Measurements from ENCODE around the gene PLA2G2F. TPM values are rescaled to one million over a fixed set of nuclear protein-coding genes. Genes with fewer than 3 reads are reported as not detected.

Gene PLA2G2F
- total RNA-seq, 4 donors from 2014 or later = 0.32 TPM; not detected in 3

GRCh38 chr1:20093940-20094391 is 45.2 kb upstream of the PLA2G2F start:
- Histone ChIP-seq H3K27me3 (no peaks in the 10 kb centered on the region), H3K36me3 (no peaks in the 10 kb centered on the region), H3K4me1 (peaks cover 0 to 8% (median 0%) of the 10 kb centered on the region in 4 donors), H3K9me3 (no peaks in the 10 kb centered on the region), H3K4me3 (no peak overlapping the region), H3K27ac (peak overlapping the region in 2 of 4 donors; percentile 9 to 48)
- intact Hi-C loops (cut with DNase I; ENCODE audit: low total_unique reads) = loop anchor here (10.0 kb wide), 1 partner anchor 401 kb away; no protein-coding TSS in a partner anchor
- 80% methylated on average over 5 of the region's 5 CpGs; no CpG with 5 or more reads in 1 of the 2 donors for WGBS, 2 donors (ENCODE audit: low coverage in 1 of 2)
- TF ChIP-seq POLR2A (IDR thresholded peaks at IDR 0.05) (no peak), EP300 (IDR thresholded peaks at IDR 0.05; ENCODE audit: low read depth) (no peak), POLR2AphosphoS5 (IDR thresholded peaks at IDR 0.05) (peak in 1 of 3 donors; percentile 39)
- DNase-seq = no peak
- in situ Hi-C loops (cut with MboI; ENCODE audit: low pct_ligation_motif_present in 1 of 4, low pct_unique_long_range_greater_than_20kb in 1 of 4, low sequenced_read_pairs in 3 of 4) = no loop called here

- no peak for DNase-seq
- WGBS, 2 donors (ENCODE audit: low coverage in 1 of 2) = 81% methylated on average over 5 of the region's 5 CpGs; no CpG with 5 or more reads in 1 of the 2 donors
- in situ Hi-C loops (cut with MboI; ENCODE audit: low pct_ligation_motif_present in 1 of 4, low pct_unique_long_range_greater_than_20kb in 1 of 4, low sequenced_read_pairs in 3 of 4) = no loop called here
- Histone ChIP-seq H3K27me3 (no peaks in the 10 kb centered on the region), H3K27ac (no peak overlapping the region), H3K4me3 (no peak overlapping the region), H3K36me3 (no peaks in the 10 kb centered on the region), H3K4me1 (peaks cover 0 to 8% (median 0%) of the 10 kb centered on the region in 4 donors), H3K9me3 (no peaks in the 10 kb centered on the region)
- intact Hi-C loops (cut with DNase I; ENCODE audit: low total_unique reads) = loop anchor here (10.0 kb wide), 1 partner anchor 399 kb away; no protein-coding TSS in a partner anchor
- TF ChIP-seq EP300 (IDR thresholded peaks at IDR 0.05; ENCODE audit: low read depth) (no peak), POLR2A (IDR thresholded peaks at IDR 0.05) (no peak), CTCF (IDR thresholded peaks at IDR 0.05) (no peak), POLR2AphosphoS5 (IDR thresholded peaks at IDR 0.05) (no peak)
Observed at GRCh38 chr1:20095564-20096434, 43.3 kb upstream of the PLA2G2F start.

GRCh38 chr1:20096840-20097447 is 42.2 kb upstream of the PLA2G2F start:
- H3K36me3 ChIP-seq = no peaks in the 10 kb centered on the region
- H3K27me3 ChIP-seq = no peaks in the 10 kb centered on the region
- no peak overlapping the region for H3K4me3 ChIP-seq
- peaks cover 0 to 8% (median 0%) of the 10 kb centered on the region in 4 donors for H3K4me1 ChIP-seq
- 17 to 74% methylated on average over 1 to 7 of the region's 7 CpGs for WGBS, 2 donors (ENCODE audit: low coverage in 1 of 2)
- DNase-seq = no peak
- no peak for TF ChIP-seq EP300 (IDR thresholded peaks at IDR 0.05; ENCODE audit: low read depth)
- TF ChIP-seq POLR2A (IDR thresholded peaks at IDR 0.05) = no peak
- TF ChIP-seq CTCF (IDR thresholded peaks at IDR 0.05) = no peak
- no peak for TF ChIP-seq POLR2AphosphoS5 (IDR thresholded peaks at IDR 0.05)
- no peaks in the 10 kb centered on the region for H3K9me3 ChIP-seq
- in situ Hi-C loops (cut with MboI; ENCODE audit: low pct_ligation_motif_present in 1 of 4, low pct_unique_long_range_greater_than_20kb in 1 of 4, low sequenced_read_pairs in 3 of 4) (no loop called here), intact Hi-C loops (cut with DNase I; ENCODE audit: low total_unique reads) (loop anchor here (10.0 kb wide), 1 partner anchor 398 kb away; no protein-coding TSS in a partner anchor)
- H3K27ac ChIP-seq = no peak overlapping the region

GRCh38 chr1:20099533-20099932 is 39.6 kb upstream of the PLA2G2F start:
- no peaks in the 10 kb centered on the region for H3K9me3 ChIP-seq
- intact Hi-C loops (cut with DNase I; ENCODE audit: low total_unique reads) (loop anchor here (10.0 kb wide), 1 partner anchor 395 kb away; no protein-coding TSS in a partner anchor), in situ Hi-C loops (cut with MboI; ENCODE audit: low pct_ligation_motif_present in 1 of 4, low pct_unique_long_range_greater_than_20kb in 1 of 4, low sequenced_read_pairs in 3 of 4) (no loop called here)
- no peak overlapping the region for H3K4me3 ChIP-seq
- no peak for DNase-seq
- TF ChIP-seq CTCF (IDR thresholded peaks at IDR 0.05) = no peak
- TF ChIP-seq POLR2AphosphoS5 (IDR thresholded peaks at IDR 0.05) = no peak
- no peak for TF ChIP-seq POLR2A (IDR thresholded peaks at IDR 0.05)
- TF ChIP-seq EP300 (IDR thresholded peaks at IDR 0.05; ENCODE audit: low read depth) = no peak
- 62 to 100% methylated on average over 1 to 3 of the region's 3 CpGs for WGBS, 2 donors (ENCODE audit: low coverage in 1 of 2)
- no peaks in the 10 kb centered on the region for H3K4me1 ChIP-seq
- H3K36me3 ChIP-seq = no peaks in the 10 kb centered on the region
- H3K27ac ChIP-seq = no peak overlapping the region
- H3K27me3 ChIP-seq = no peaks in the 10 kb centered on the region

All from transverse colon (tissue), 4 donors.